Adrenal gland (tissue), 5 donors: Measurements from ENCODE around the gene PALMD.

ENCODE experiments used
- POLR2A ChIP-seq, 2 donors: fragments of 450-650 bp; IDR thresholded peaks; one replicate each; pipeline ENCODE4 v1.6.1; 2017; ENCODE audit warnings: antibody characterized with exemption in 2 of 2, mild to moderate bottlenecking in 2 of 2, moderate library complexity in 1 of 2
- TF ChIP-seq, protein P1 (sequence below), 6 experiments: fragments of 450-650 bp in 4 of 6; fragments of 200-600 bp in 2 of 6; sonication (generic) in 1 of 6; IDR thresholded peaks; 1 replicate in 5 of 6; 2 replicates in 1 of 6; pipeline versions ENCODE4 v1.5.1 to v1.8.0; 2016 to 2021; ENCODE audit warnings: antibody characterized with exemption in 6 of 6, mild to moderate bottlenecking in 2 of 6, moderate library complexity in 1 of 6
- donor health status: DM: no; HTN: no; CAD: no.

DNA sequence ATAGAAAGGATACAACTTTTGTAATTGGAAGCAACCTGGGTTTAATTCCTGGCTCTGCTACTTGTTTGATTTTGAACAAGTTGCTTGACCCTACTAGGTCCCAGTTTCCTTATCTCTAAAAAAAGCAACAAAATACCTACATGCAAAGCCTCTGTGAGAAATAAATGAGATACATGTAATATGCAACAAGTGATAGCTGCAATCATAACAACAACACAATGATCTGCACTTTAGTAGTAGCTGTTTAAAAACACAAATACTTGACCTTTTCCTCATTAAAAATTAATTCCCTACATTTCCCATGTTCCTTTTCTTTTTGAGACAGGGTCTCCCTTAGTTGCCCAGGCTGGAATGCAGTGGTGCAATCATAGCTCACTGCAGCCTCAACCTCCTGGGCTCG, 80.5 kb downstream of the PALMD start:
- TF ChIP-seq, protein P1, sequence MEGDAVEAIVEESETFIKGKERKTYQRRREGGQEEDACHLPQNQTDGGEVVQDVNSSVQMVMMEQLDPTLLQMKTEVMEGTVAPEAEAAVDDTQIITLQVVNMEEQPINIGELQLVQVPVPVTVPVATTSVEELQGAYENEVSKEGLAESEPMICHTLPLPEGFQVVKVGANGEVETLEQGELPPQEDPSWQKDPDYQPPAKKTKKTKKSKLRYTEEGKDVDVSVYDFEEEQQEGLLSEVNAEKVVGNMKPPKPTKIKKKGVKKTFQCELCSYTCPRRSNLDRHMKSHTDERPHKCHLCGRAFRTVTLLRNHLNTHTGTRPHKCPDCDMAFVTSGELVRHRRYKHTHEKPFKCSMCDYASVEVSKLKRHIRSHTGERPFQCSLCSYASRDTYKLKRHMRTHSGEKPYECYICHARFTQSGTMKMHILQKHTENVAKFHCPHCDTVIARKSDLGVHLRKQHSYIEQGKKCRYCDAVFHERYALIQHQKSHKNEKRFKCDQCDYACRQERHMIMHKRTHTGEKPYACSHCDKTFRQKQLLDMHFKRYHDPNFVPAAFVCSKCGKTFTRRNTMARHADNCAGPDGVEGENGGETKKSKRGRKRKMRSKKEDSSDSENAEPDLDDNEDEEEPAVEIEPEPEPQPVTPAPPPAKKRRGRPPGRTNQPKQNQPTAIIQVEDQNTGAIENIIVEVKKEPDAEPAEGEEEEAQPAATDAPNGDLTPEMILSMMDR (IDR thresholded peaks at IDR 0.05), result no peak
- no peak for TF ChIP-seq POLR2A (IDR thresholded peaks at IDR 0.05)
